ENCODE results near the gene CLCF1. TPM values are rescaled to one million over a fixed set of nuclear protein-coding genes. Genes with fewer than 3 reads are reported as not detected.

CLCF1 gene
- total and polyA plus RNA-seq, 2 of the 13 experiments (the other 11 are each of a cell fraction or from before 2014, with no cell fraction given): 0.49 to 0.78 TPM

- peak overlapping the region; percentile 68 to 90 (median 71) for H3K4me3 ChIP-seq (replicated peaks in 1 of 3; ENCODE audit: insufficient read depth in 1 of 3, low read depth in 2 of 3, low read length in 3 of 3)
- no peak; the same call in 1 of the 2 replicates for TF ChIP-seq RBFOX2 (IDR thresholded peaks at IDR 0.05; ENCODE audit: low read depth, low read length)
- no peak for TF ChIP-seq FOXJ3 (CRISPR knock-in tag; IDR thresholded peaks at IDR 0.05; ENCODE audit: borderline replicate concordance)
- TF ChIP-seq KDM3A (CRISPR knock-in tag; IDR thresholded peaks at IDR 0.05; ENCODE audit: low read depth): 0 out of 2 replicates have a peak, but pooled peaks have one; percentile 63
- no peak for TF ChIP-seq ZNF740 (CRISPR knock-in tag; IDR thresholded peaks at IDR 0.05)
- no peak for TF ChIP-seq ZNF749 (CRISPR knock-in tag; IDR thresholded peaks at IDR 0.05; ENCODE audit: borderline replicate concordance)
- TF ChIP-seq ZNF841 (CRISPR knock-in tag; IDR thresholded peaks at IDR 0.05; ENCODE audit: borderline replicate concordance): no peak
- no peak for TF ChIP-seq SRSF4 (IDR thresholded peaks at IDR 0.05; ENCODE audit: low read depth, low read length, poor library complexity, severe bottlenecking)
- TF ChIP-seq HDAC1 (CRISPR knock-in tag; IDR thresholded peaks at IDR 0.05): no peak; the same call in 1 of the 2 replicates
- no peak for TF ChIP-seq CAMTA2 (CRISPR knock-in tag; IDR thresholded peaks at IDR 0.05; ENCODE audit: borderline replicate concordance)
- no peak for TF ChIP-seq ZNF280B (CRISPR knock-in tag; IDR thresholded peaks at IDR 0.05; ENCODE audit: borderline replicate concordance)
- no peak for TF ChIP-seq NFE2L2 (IDR thresholded peaks at IDR 0.05; ENCODE audit: low read length)
- TF ChIP-seq ERF (CRISPR knock-in tag; IDR thresholded peaks at IDR 0.05): peak; percentile 82
- TF ChIP-seq ZNF674 (CRISPR knock-in tag; IDR thresholded peaks at IDR 0.05; ENCODE audit: low read depth): no peak
- TF ChIP-seq MIER2 (CRISPR knock-in tag; IDR thresholded peaks at IDR 0.05): no peak
- no peak for TF ChIP-seq ZNF510 (CRISPR knock-in tag; IDR thresholded peaks at IDR 0.05; ENCODE audit: low read depth)
- peak; percentile 53; the same call in 1 of the 2 replicates for TF ChIP-seq HBP1 (CRISPR knock-in tag; IDR thresholded peaks at IDR 0.05; ENCODE audit: low read depth)
Observed at GRCh38 chr11:67354075-67355022, 19.0 kb downstream of the CLCF1 start.

More at GRCh38 chr11:67354075-67355022, 19.0 kb downstream of the CLCF1 start:
- Histone ChIP-seq H3K79me2 (ENCODE audit: insufficient read depth, low read length) (no peaks in the 10 kb centered on the region), H3K36me3 (replicated peaks in 1 of 2; ENCODE audit: control insufficient read depth in 1 of 2, insufficient read depth in 2 of 2, low read length in 2 of 2) (no peaks in the 10 kb centered on the region), H2AFZ (ENCODE audit: low read length) (no peak overlapping the region), H3K9ac (ENCODE audit: insufficient read depth, low read depth, low read length) (peak overlapping the region; percentile 72), H4K20me1 (ENCODE audit: insufficient read depth, low read length) (no peaks in the 10 kb centered on the region), H3K4me2 (ENCODE audit: low read depth, low read length) (peak overlapping the region; percentile 96), H3K9me3 (ENCODE audit: low read length) (no peaks in the 10 kb centered on the region), H3K27ac (ENCODE audit: extremely low read length, insufficient read depth, low read length) (peak overlapping the region; percentile 79), H3K4me1 (ENCODE audit: insufficient read depth, low read length) (peaks cover 46% of the 10 kb centered on the region), H3K27me3 (ENCODE audit: control insufficient read depth in 1 of 2, insufficient read depth in 2 of 2, low read length in 2 of 2) (no peaks in the 10 kb centered on the region)
- POLR2A ChIA-PET: interaction anchor here (0.6 to 9.7 kb wide), 24 partner anchors 8 to 299 kb away, joined by 3 to 365 read pairs (median 6); partner anchors contain the start of genes AIP, ANKRD13D, CLCF1 and NUDT8
- 0% methylated on average over 7 of the region's 8 CpGs for WGBS (ENCODE audit: low lambda C conversion rate)
- in situ Hi-C loops (cut with HindIII; ENCODE audit: extremely low pct_ligation_motif_present, low pct_unique_long_range_greater_than_20kb): loop anchor here (5.0 kb wide), 1 partner anchor 33 kb away; no protein-coding TSS in a partner anchor
- ATAC-seq (peak; percentile 79), DNase-seq (ENCODE audit: low spot score) (peak; percentile 97), FAIRE-seq (peak; percentile 97)
- intact Hi-C loops (cut with micrococcal nuclease; ENCODE audit: unreplicated experiment): no loop called here
- TSS peak; percentile 95 for BruUV-seq (replicated peaks)
- CTCF ChIA-PET (ENCODE audit: low intra/inter-chr PET ratio, low total read pairs): interaction anchor here (1.7 to 4.1 kb wide), 2 partner anchors 28 kb away, joined by 6 to 45 read pairs; no protein-coding TSS in a partner anchor

Data from HepG2 (cell line).